ENCODE data around the gene S100B.

GRCh38 chr21:46634427-46634826 lies 29.5 kb upstream of the S100B start:
- TF ChIP-seq EZH2 (IDR thresholded peaks at IDR 0.05; ENCODE audit: borderline replicate concordance, insufficient read depth, low read depth, low read length, poor library complexity, severe bottlenecking) (no peak), CTCF (IDR thresholded peaks at IDR 0.05) (no peak)

All from B cell (primary cell).